CD8-positive, alpha-beta memory T cell (primary cell): Measurements from ENCODE around the gene P3H2. TPM values are rescaled to one million over a fixed set of nuclear protein-coding genes. Genes with fewer than 3 reads are reported as not detected.

Experiments used
- CTCF ChIA-PET: fragments of 350-600 bp; sonication (Branson Sonifier 250); formaldehyde crosslinking; loops from one replicate; lab custom pipeline; 2021; ENCODE audit warnings: antibody characterized with exemption; lab: Charles Lee
- POLR2A ChIA-PET: fragments of 350-600 bp; sonication (Branson Sonifier 250); formaldehyde crosslinking; loops from one replicate; lab custom pipeline; 2021; ENCODE audit warnings: antibody characterized with exemption; lab: Charles Lee
- DNase-seq, 5 donors: peaks; one replicate each; pipeline versions ENCODE4 v3.0.0 to v3.0.0-alpha.2; 2020 to 2022; ENCODE audit warnings: mixed read lengths in 1 of 5
- H3K27ac ChIP-seq: one replicate; pipeline ENCODE4 v1.7.0; 2013; ENCODE audit warnings: low read depth, mild to moderate bottlenecking, low read length, moderate library complexity
- H3K27me3 ChIP-seq: 2 replicates; pipeline ENCODE4 v1.7.0; 2013; ENCODE audit warnings: low read length, mild to moderate bottlenecking; ENCODE audit not compliant: insufficient read depth, poor library complexity, severe bottlenecking
- H3K36me3 ChIP-seq: 2 replicates; pipeline ENCODE4 v1.7.0; 2013; ENCODE audit warnings: mild to moderate bottlenecking, low read length, moderate library complexity; ENCODE audit not compliant: insufficient read depth
- H3K4me1 ChIP-seq: 2 replicates; pipeline ENCODE4 v1.7.0; 2013; ENCODE audit warnings: mild to moderate bottlenecking, low read length, moderate library complexity; ENCODE audit not compliant: insufficient read depth
- H3K4me3 ChIP-seq: 2 replicates; pipeline ENCODE4 v1.7.0; 2013; ENCODE audit warnings: mild to moderate bottlenecking, low read length
- H3K9me3 ChIP-seq: 2 replicates; pipeline ENCODE4 v1.7.0; 2013; ENCODE audit warnings: mild to moderate bottlenecking, low read length
- H3K27ac Mint-ChIP-seq, 8 donors: one replicate each; pipeline ENCODE4 v1.8.0; 2020 to 2021; ENCODE audit warnings: mixed read lengths in 8 of 8, mild to moderate bottlenecking in 6 of 8, inconsistent platforms in 3 of 8, moderate library complexity in 3 of 8
- H3K27me3 Mint-ChIP-seq, 2 donors: one replicate each; pipeline ENCODE4 v1.8.0; 2020 to 2021; ENCODE audit warnings: mixed read lengths in 2 of 2, mild to moderate bottlenecking in 1 of 2, moderate library complexity in 1 of 2
- H3K36me3 Mint-ChIP-seq, 3 donors: one replicate each; pipeline ENCODE4 v1.8.0; 2020 to 2021; ENCODE audit warnings: mixed read lengths in 3 of 3, inconsistent platforms in 1 of 3, mild to moderate bottlenecking in 1 of 3
- H3K4me1 Mint-ChIP-seq, 3 donors: one replicate each; pipeline ENCODE4 v1.8.0; 2020 to 2021; ENCODE audit warnings: mixed read lengths in 3 of 3, inconsistent platforms in 1 of 3, mild to moderate bottlenecking in 1 of 3
- H3K4me3 Mint-ChIP-seq, 7 donors: one replicate each; pipeline ENCODE4 v1.8.0; 2020 to 2021; ENCODE audit warnings: mixed read lengths in 7 of 7, mild to moderate bottlenecking in 6 of 7, moderate library complexity in 4 of 7, inconsistent platforms in 2 of 7
- H3K9me3 Mint-ChIP-seq, 5 donors: one replicate each; pipeline ENCODE4 v1.8.0; 2020 to 2022; ENCODE audit warnings: mixed read lengths in 5 of 5, mild to moderate bottlenecking in 3 of 5, moderate library complexity in 2 of 5, inconsistent platforms in 1 of 5
- polyA plus RNA-seq: library from polyadenylated mRNA; unstranded; fragments of 300-500 nt; fragmentation: Illumina TruSeq; gene quantifications from one replicate; pipeline ENCODE4 v1.2.3, GENCODE V29; 2021
- total RNA-seq, 2 experiments: library from RNA; stranded (reverse); gene quantifications; one replicate each; pipeline ENCODE4 v1.2.3, GENCODE V29; 2021

The P3H2 gene
- total and polyA plus RNA-seq, 3 experiments from 2014 or later, result not detected

DNA sequence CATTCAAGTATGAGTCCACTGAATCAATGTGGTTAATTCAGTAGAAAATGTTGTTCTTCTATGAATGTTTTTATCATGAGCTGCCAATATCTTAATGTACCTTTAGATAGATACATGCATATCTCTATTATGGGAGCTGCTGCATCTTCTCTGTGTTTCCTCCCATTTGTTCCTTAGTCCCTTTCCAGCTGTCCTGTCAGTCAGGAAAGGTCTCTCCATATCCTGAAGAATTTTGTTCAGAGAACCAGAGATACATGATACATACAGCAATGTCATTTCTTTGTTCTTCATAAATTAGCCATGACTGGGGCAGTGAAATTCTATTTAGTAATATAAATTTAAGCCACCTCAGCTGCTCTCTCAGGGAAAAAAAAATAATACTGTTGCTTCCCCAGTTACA, 103.7 kb downstream of the P3H2 start:
- H3K36me3 Mint-ChIP-seq, result no peaks in the 10 kb centered on the region
- Histone ChIP-seq H3K4me3 (no peak overlapping the region), H3K27me3 (no peaks in the 10 kb centered on the region), H3K36me3 (no peaks in the 10 kb centered on the region), H3K4me1 (no peaks in the 10 kb centered on the region), H3K9me3 (no peaks in the 10 kb centered on the region), H3K27ac (no peak overlapping the region)
- H3K27ac Mint-ChIP-seq, result no peak overlapping the region
- no peak for DNase-seq
- peaks cover 2 to 18% of the 10 kb centered on the region in 2 donors for H3K27me3 Mint-ChIP-seq
- no peak overlapping the region for H3K4me3 Mint-ChIP-seq
- no peaks in the 10 kb centered on the region for H3K4me1 Mint-ChIP-seq
- CTCF ChIA-PET, result no interaction called here
- no peaks in the 10 kb centered on the region for H3K9me3 Mint-ChIP-seq
- POLR2A ChIA-PET, result no interaction called here

DNA sequence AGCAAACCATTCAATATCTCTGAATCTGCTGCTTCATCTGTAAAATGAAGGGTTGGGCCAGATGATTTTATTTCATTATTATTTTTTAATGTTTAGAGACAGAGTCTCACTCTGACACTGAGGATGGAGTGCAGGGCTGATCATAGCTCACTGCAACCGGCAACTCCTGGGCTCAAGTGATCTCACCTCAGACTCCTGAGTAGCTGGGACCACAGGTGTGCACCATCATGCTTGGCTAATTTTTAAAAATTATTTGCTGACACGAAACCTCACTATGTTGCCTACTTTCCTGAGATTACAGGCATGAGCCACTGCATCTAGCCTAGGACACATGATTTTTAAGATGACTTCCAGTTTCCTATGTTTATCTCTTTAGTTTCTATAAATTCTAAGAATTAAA, 105.8 kb downstream of the P3H2 start:
- no peak for DNase-seq
- CTCF ChIA-PET, result no interaction called here
- H3K27ac ChIP-seq, result no peak overlapping the region
- no peak overlapping the region for H3K27ac Mint-ChIP-seq
- H3K9me3 Mint-ChIP-seq, result no peaks in the 10 kb centered on the region
- H3K4me3 Mint-ChIP-seq, result no peak overlapping the region
- H3K9me3 ChIP-seq, result no peaks in the 10 kb centered on the region
- POLR2A ChIA-PET, result no interaction called here
- H3K4me1 ChIP-seq, result no peaks in the 10 kb centered on the region
- H3K36me3 ChIP-seq, result no peaks in the 10 kb centered on the region
- H3K27me3 ChIP-seq, result no peaks in the 10 kb centered on the region
- H3K4me3 ChIP-seq, result no peak overlapping the region
- no peaks in the 10 kb centered on the region for H3K4me1 Mint-ChIP-seq
- H3K27me3 Mint-ChIP-seq, result peaks cover 0 to 14% of the 10 kb centered on the region in 2 donors
- H3K36me3 Mint-ChIP-seq, result no peaks in the 10 kb centered on the region

DNA sequence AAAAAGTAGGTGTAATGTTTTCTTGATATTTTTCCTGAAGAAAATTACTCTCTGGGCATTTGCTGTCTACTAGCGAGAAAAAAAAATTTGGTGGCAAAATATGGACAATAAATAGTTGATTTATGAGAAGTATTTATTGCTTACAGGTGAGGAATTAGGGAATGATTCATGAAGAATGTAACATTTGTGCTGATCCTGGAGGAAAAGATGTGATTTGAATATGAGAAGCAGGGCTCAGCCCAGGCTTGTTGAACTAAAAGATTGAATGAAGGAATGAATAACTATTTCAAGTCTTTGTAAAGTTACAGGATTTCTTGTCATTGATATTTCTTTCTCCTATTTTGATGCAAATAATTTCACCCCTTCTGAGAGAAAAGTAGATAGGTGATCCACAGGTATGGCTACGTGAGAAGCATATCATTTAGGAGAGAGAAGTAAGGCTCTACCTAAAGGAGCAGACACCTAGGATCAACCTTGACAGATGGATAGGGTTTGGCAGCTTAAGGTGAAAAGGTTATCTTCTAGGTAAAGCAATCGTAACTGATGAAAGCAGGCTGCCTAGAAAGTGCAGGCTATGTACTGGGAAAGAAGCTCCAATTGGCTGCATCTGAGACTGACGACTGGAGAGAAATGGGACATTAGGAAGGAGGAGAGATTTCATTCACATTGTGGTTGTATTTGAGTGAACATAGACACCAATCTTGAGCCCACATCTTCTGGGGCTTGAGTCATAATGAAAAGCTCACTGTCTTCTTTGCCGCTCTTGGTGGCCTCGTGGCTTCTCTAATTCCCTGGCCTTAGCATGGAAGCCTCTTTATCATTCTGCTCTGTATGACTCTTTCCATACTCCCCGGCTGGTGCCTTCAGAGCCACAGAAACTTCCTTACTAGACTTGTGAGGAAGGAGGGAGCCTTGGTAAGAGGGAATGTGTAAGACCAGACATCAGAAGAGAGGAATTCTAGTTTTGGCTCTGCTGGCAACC, 106.5 kb downstream of the P3H2 start:
- Mint-ChIP-seq H3K36me3 (no peaks in the 10 kb centered on the region), H3K27me3 (peaks cover 0 to 14% of the 10 kb centered on the region in 2 donors), H3K9me3 (no peaks in the 10 kb centered on the region), H3K27ac (no peak overlapping the region), H3K4me1 (no peaks in the 10 kb centered on the region), H3K4me3 (no peak overlapping the region)
- Histone ChIP-seq H3K27ac (no peak overlapping the region), H3K4me3 (no peak overlapping the region), H3K36me3 (no peaks in the 10 kb centered on the region), H3K4me1 (no peaks in the 10 kb centered on the region), H3K27me3 (no peaks in the 10 kb centered on the region), H3K9me3 (no peaks in the 10 kb centered on the region)
- POLR2A ChIA-PET, result no interaction called here
- DNase-seq, result no peak
- CTCF ChIA-PET, result no interaction called here

- ChIA-PET CTCF (no interaction called here), POLR2A (no interaction called here)
- Mint-ChIP-seq H3K27me3 (peaks cover 0 to 12% of the 10 kb centered on the region in 2 donors), H3K36me3 (no peaks in the 10 kb centered on the region), H3K4me3 (no peak overlapping the region), H3K4me1 (no peaks in the 10 kb centered on the region), H3K27ac (no peak overlapping the region), H3K9me3 (no peaks in the 10 kb centered on the region)
- no peak for DNase-seq
- Histone ChIP-seq H3K4me3 (no peak overlapping the region), H3K9me3 (no peaks in the 10 kb centered on the region), H3K27ac (no peak overlapping the region), H3K4me1 (no peaks in the 10 kb centered on the region), H3K36me3 (no peaks in the 10 kb centered on the region), H3K27me3 (no peaks in the 10 kb centered on the region)
These were observed 107.9 kb downstream of the P3H2 start for GRCh38 chr3:190012784-190013183.

- Histone ChIP-seq H3K36me3 (no peaks in the 10 kb centered on the region), H3K4me1 (no peaks in the 10 kb centered on the region), H3K27ac (no peak overlapping the region), H3K27me3 (no peaks in the 10 kb centered on the region), H3K9me3 (no peaks in the 10 kb centered on the region), H3K4me3 (no peak overlapping the region)
- Mint-ChIP-seq H3K27me3 (peaks cover 0 to 10% of the 10 kb centered on the region in 2 donors), H3K36me3 (no peaks in the 10 kb centered on the region), H3K9me3 (no peaks in the 10 kb centered on the region), H3K27ac (no peak overlapping the region), H3K4me1 (no peaks in the 10 kb centered on the region), H3K4me3 (no peak overlapping the region)
- POLR2A ChIA-PET, result no interaction called here
- CTCF ChIA-PET, result no interaction called here
- no peak for DNase-seq
These were observed 108.3 kb downstream of the P3H2 start for GRCh38 chr3:190012314-190012782.

DNA sequence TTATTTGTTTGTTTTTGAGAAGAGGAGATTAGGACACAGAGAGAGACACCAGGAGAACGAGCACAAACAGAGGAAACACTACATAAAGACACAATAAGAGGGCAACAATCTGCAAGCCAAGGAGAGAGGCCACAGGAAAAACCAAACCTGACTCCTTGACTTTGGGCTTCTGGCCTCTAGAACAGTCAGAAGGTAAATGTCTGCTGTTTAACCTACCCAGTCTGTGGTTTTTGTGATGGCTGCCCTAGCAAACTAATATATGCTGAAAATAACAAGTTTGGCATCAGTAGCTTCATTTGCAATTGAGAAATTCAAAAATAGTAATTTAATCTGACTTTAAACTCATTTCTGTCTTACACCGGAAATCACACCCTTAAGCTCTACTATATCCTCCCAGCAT, 110.2 kb downstream of the P3H2 start:
- Histone ChIP-seq H3K4me3 (no peak overlapping the region), H3K27ac (no peak overlapping the region), H3K27me3 (no peaks in the 10 kb centered on the region), H3K36me3 (no peaks in the 10 kb centered on the region), H3K9me3 (no peaks in the 10 kb centered on the region), H3K4me1 (no peaks in the 10 kb centered on the region)
- Mint-ChIP-seq H3K27me3 (peaks cover 0 to 13% of the 10 kb centered on the region in 2 donors), H3K4me1 (no peaks in the 10 kb centered on the region), H3K4me3 (no peak overlapping the region), H3K9me3 (no peaks in the 10 kb centered on the region), H3K36me3 (no peaks in the 10 kb centered on the region), H3K27ac (no peak overlapping the region)
- ChIA-PET POLR2A (no interaction called here), CTCF (no interaction called here)
- no peak for DNase-seq

- H3K4me3 Mint-ChIP-seq, result no peak overlapping the region
- Histone ChIP-seq H3K4me1 (no peaks in the 10 kb centered on the region), H3K27ac (no peak overlapping the region), H3K4me3 (no peak overlapping the region), H3K9me3 (no peaks in the 10 kb centered on the region), H3K36me3 (no peaks in the 10 kb centered on the region), H3K27me3 (no peaks in the 10 kb centered on the region)
- DNase-seq, result no peak
- ChIA-PET POLR2A (no interaction called here), CTCF (no interaction called here)
- no peaks in the 10 kb centered on the region for H3K4me1 Mint-ChIP-seq
- no peak overlapping the region for H3K27ac Mint-ChIP-seq
- peaks cover 0 to 13% of the 10 kb centered on the region in 2 donors for H3K27me3 Mint-ChIP-seq
- H3K9me3 Mint-ChIP-seq, result no peaks in the 10 kb centered on the region
- H3K36me3 Mint-ChIP-seq, result no peaks in the 10 kb centered on the region
These were observed 111.1 kb downstream of the P3H2 start for GRCh38 chr3:190009614-190010013.

DNA sequence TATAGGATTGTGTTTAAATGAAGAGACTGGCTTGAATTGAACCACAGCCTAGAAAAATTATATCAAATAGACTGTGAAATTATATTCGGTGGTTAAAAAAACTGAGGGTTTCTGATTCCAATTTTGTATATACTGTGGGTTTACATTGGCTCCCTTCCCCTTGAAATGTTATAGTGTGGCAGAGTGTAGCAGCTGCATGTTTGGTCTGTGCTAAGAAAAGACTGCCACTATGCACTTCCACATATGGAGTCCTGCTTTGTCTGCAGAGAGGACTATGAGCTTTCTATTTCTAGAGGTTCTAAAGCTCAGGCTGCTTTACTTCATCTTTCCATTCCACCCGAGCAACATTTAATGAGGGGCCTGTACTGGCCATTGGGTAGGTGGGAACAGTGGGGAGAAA, 112.3 kb downstream of the P3H2 start:
- Histone ChIP-seq H3K36me3 (no peaks in the 10 kb centered on the region), H3K4me3 (no peak overlapping the region), H3K4me1 (no peaks in the 10 kb centered on the region), H3K27ac (no peak overlapping the region), H3K27me3 (no peaks in the 10 kb centered on the region), H3K9me3 (no peaks in the 10 kb centered on the region)
- Mint-ChIP-seq H3K27ac (no peak overlapping the region), H3K9me3 (no peaks in the 10 kb centered on the region), H3K36me3 (no peaks in the 10 kb centered on the region), H3K4me3 (no peak overlapping the region), H3K4me1 (no peaks in the 10 kb centered on the region), H3K27me3 (peaks cover 0 to 13% of the 10 kb centered on the region in 2 donors)
- ChIA-PET POLR2A (no interaction called here), CTCF (no interaction called here)
- DNase-seq, result no peak
